Measurements from ENCODE around the gene FEZF1.
"Not testable (repeated sequence)": the region's sequence is repeated elsewhere in the genome, so short reads cannot be mapped to it uniquely, and the experiment has no call there.

Gene FEZF1

GRCh38 chr7:122299624-122300210 lies 4.8 kb downstream of the FEZF1 start:
- in situ Hi-C loops (cut with HindIII; ENCODE audit: low sequenced_read_pairs): no loop called here
- no peak for DNase-seq (ENCODE audit: low read depth)
- H3K4me3 ChIP-seq (ENCODE audit: low read depth, low read length): no peak overlapping the region
- no peak for TF ChIP-seq CTCF (IDR thresholded peaks at IDR 0.05; ENCODE audit: low read depth, low read length, missing control alignments)

GRCh38 chr7:122298618-122299017 lies 5.9 kb downstream of the FEZF1 start:
- no peak overlapping the region for H3K4me3 ChIP-seq (ENCODE audit: low read depth, low read length)
- TF ChIP-seq CTCF (IDR thresholded peaks at IDR 0.05; ENCODE audit: low read depth, low read length, missing control alignments): no peak
- DNase-seq (ENCODE audit: low read depth): no peak
- in situ Hi-C loops (cut with HindIII; ENCODE audit: low sequenced_read_pairs): no loop called here

- H3K4me3 ChIP-seq (ENCODE audit: low read depth, low read length): no peak overlapping the region
- in situ Hi-C loops (cut with HindIII; ENCODE audit: low sequenced_read_pairs): no loop called here
- no peak for DNase-seq (ENCODE audit: low read depth)
- TF ChIP-seq CTCF (IDR thresholded peaks at IDR 0.05; ENCODE audit: low read depth, low read length, missing control alignments): no peak
Measured at GRCh38 chr7:122298131-122298530, 6.4 kb downstream of the FEZF1 start.

GRCh38 chr7:122291189-122291588 lies 13.4 kb downstream of the FEZF1 start:
- in situ Hi-C loops (cut with HindIII; ENCODE audit: low sequenced_read_pairs): no loop called here
- no peak for TF ChIP-seq CTCF (IDR thresholded peaks at IDR 0.05; ENCODE audit: low read depth, low read length, missing control alignments)
- H3K4me3 ChIP-seq (ENCODE audit: low read depth, low read length): no peak overlapping the region
- no peak for DNase-seq (ENCODE audit: low read depth)

- in situ Hi-C loops (cut with HindIII; ENCODE audit: low sequenced_read_pairs): no loop called here
- no peak for DNase-seq (ENCODE audit: low read depth)
- TF ChIP-seq CTCF (IDR thresholded peaks at IDR 0.05; ENCODE audit: low read depth, low read length, missing control alignments): no peak
- no peak overlapping the region for H3K4me3 ChIP-seq (ENCODE audit: low read depth, low read length)
Measured at GRCh38 chr7:122290476-122290875, 14.1 kb downstream of the FEZF1 start.

- in situ Hi-C loops (cut with HindIII; ENCODE audit: low sequenced_read_pairs): no loop called here
- no peak for DNase-seq (ENCODE audit: low read depth)
- H3K4me3 ChIP-seq (ENCODE audit: low read depth, low read length): no peak overlapping the region
- TF ChIP-seq CTCF (IDR thresholded peaks at IDR 0.05; ENCODE audit: low read depth, low read length, missing control alignments): no peak
Measured at GRCh38 chr7:122289426-122289825, 15.1 kb downstream of the FEZF1 start.

GRCh38 chr7:122284608-122285007 lies 19.9 kb downstream of the FEZF1 start:
- in situ Hi-C loops (cut with HindIII; ENCODE audit: low sequenced_read_pairs); DNase-seq (ENCODE audit: low read depth): not testable (repeated sequence)

More at GRCh38 chr7:122284608-122285007, 19.9 kb downstream of the FEZF1 start:
- not testable (repeated sequence) for H3K4me3 ChIP-seq (ENCODE audit: low read depth, low read length)
